Hepatocyte (in vitro differentiated cells): Measurements from ENCODE around the gene TEX29. TPM values are rescaled to one million over a fixed set of nuclear protein-coding genes. Genes with fewer than 3 reads are reported as not detected.
A peak's percentile ranks its signal among the peaks of the same experiment; 100 is the strongest.

Source experiments
- DNase-seq: peaks from one replicate; pipeline ENCODE4 v3.0.0-alpha.2; 2016; ENCODE audit warnings: low spot score
- H2AFZ ChIP-seq: fragments of 200-600 bp; sonication (generic); 2 replicates; pipeline ENCODE4 v1.6.0; 2016; ENCODE audit warnings: antibody characterized with exemption, mild to moderate bottlenecking
- H3K27ac ChIP-seq: fragments of 200-600 bp; sonication (generic); 2 replicates; pipeline ENCODE4 v1.5.1; 2016; ENCODE audit warnings: mild to moderate bottlenecking
- H3K27me3 ChIP-seq: fragments of 200-600 bp; sonication (generic); 2 replicates; pipeline ENCODE4 v1.6.1; 2016
- H3K36me3 ChIP-seq: fragments of 200-600 bp; sonication (generic); replicated peaks from 2 replicates; pipeline ENCODE4 v1.5.1; 2016; ENCODE audit warnings: low read depth; ENCODE audit not compliant: insufficient read depth
- H3K4me1 ChIP-seq: fragments of 200-600 bp; sonication (generic); 2 replicates; pipeline ENCODE4 v1.5.1; 2016; ENCODE audit warnings: mild to moderate bottlenecking, moderate library complexity; ENCODE audit not compliant: insufficient read depth
- H3K4me2 ChIP-seq: fragments of 200-600 bp; sonication (generic); 2 replicates; pipeline ENCODE4 v1.6.0; 2016
- H3K4me3 ChIP-seq: fragments of 200-600 bp; sonication (generic); 2 replicates; pipeline ENCODE4 v1.5.1; 2016; ENCODE audit warnings: mild to moderate bottlenecking
- H3K79me2 ChIP-seq: fragments of 200-600 bp; sonication (generic); 2 replicates; pipeline ENCODE4 v1.6.0; 2017; ENCODE audit warnings: mild to moderate bottlenecking
- H3K9me2 ChIP-seq: fragments of 200-600 bp; sonication (generic); replicated peaks from 2 replicates; pipeline ENCODE4 v1.6.0; 2017; ENCODE audit warnings: mild to moderate bottlenecking; ENCODE audit not compliant: insufficient read depth
- H3K9me3 ChIP-seq: fragments of 200-600 bp; sonication (generic); 2 replicates; pipeline ENCODE4 v1.5.1; 2016; ENCODE audit warnings: low read depth, mild to moderate bottlenecking
- H4K20me1 ChIP-seq: fragments of 200-600 bp; sonication (generic); 2 replicates; pipeline ENCODE4 v1.6.0; 2016; ENCODE audit warnings: mild to moderate bottlenecking; ENCODE audit not compliant: insufficient read depth, poor library complexity, severe bottlenecking
- EZH2 ChIP-seq: fragments of 200-600 bp; sonication (generic); IDR thresholded peaks from 2 replicates; pipeline ENCODE4 v1.6.1; 2016; ENCODE audit warnings: antibody characterized with exemption, mild to moderate bottlenecking, borderline replicate concordance
- EZH2phosphoT487 ChIP-seq: fragments of 200-600 bp; sonication (generic); IDR thresholded peaks from one replicate; pipeline ENCODE4 v1.6.1; 2018; ENCODE audit warnings: antibody characterized with exemption, mild to moderate bottlenecking, low read depth, moderate library complexity; ENCODE audit not compliant: unreplicated experiment, severe bottlenecking
- WGBS: methylation state at CpG from one replicate; pipeline ENCODE4 v1.1.6; 2016; ENCODE audit warnings: low lambda C conversion rate; ENCODE audit errors: missing lambda C conversion rate; 5-methylcytosine and 5-hydroxymethylcytosine counted together
- polyA plus RNA-seq: library from polyadenylated mRNA; unstranded; fragments of >200 nt; fragmentation: Nextera tagmentation; extraction: Ambion mirVana; gene quantifications from 2 replicates; pipeline ENCODE4 v1.2.1, GENCODE V29; 2016
- total RNA-seq: library from RNA; depleted of rRNA; stranded (reverse); fragments of >200 nt; gene quantifications from 2 replicates; pipeline ENCODE4 v1.2.3, GENCODE V29; 2014
- TF ChIP-seq, protein P1 (sequence below): fragments of 200-600 bp; sonication (generic); IDR thresholded peaks from 2 replicates; pipeline ENCODE4 v1.5.1; 2016; ENCODE audit warnings: antibody characterized with exemption, mild to moderate bottlenecking; ENCODE audit not compliant: poor library complexity

TEX29 gene
- total and polyA plus RNA-seq, 2 experiments from 2014 or later: 0.83 to 1.8 TPM

DNA sequence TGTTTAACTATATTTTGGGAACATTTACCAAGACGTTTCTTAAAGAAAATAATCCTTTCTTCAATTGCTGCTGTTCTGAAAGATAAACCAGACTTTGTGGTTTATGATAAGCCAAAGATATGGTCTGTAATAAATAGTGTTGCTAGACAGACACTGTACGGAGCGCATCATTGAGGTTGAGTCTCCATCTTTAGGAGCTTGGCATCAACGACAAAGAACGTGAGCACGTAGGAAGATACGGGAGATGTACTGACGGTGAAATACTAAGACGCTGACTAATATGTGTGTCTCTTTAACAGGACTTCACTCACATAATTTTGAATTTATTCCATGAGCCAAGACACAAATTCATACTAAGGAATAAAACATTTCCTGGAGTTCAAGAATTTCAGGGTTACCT is 16.2 kb downstream of the TEX29 start:
- Histone ChIP-seq H3K9me2 (no peaks in the 10 kb centered on the region), H2AFZ (no peak overlapping the region), H3K27ac (peak overlapping the region; percentile 75), H3K4me3 (no peak overlapping the region), H3K79me2 (no peaks in the 10 kb centered on the region), H4K20me1 (no peaks in the 10 kb centered on the region), H3K9me3 (no peaks in the 10 kb centered on the region), H3K36me3 (no peaks in the 10 kb centered on the region), H3K4me1 (peaks cover 3% of the 10 kb centered on the region), H3K4me2 (peak overlapping the region; percentile 29), H3K27me3 (no peaks in the 10 kb centered on the region)
- TF ChIP-seq, protein P1, sequence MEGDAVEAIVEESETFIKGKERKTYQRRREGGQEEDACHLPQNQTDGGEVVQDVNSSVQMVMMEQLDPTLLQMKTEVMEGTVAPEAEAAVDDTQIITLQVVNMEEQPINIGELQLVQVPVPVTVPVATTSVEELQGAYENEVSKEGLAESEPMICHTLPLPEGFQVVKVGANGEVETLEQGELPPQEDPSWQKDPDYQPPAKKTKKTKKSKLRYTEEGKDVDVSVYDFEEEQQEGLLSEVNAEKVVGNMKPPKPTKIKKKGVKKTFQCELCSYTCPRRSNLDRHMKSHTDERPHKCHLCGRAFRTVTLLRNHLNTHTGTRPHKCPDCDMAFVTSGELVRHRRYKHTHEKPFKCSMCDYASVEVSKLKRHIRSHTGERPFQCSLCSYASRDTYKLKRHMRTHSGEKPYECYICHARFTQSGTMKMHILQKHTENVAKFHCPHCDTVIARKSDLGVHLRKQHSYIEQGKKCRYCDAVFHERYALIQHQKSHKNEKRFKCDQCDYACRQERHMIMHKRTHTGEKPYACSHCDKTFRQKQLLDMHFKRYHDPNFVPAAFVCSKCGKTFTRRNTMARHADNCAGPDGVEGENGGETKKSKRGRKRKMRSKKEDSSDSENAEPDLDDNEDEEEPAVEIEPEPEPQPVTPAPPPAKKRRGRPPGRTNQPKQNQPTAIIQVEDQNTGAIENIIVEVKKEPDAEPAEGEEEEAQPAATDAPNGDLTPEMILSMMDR: no peak
- no peak for TF ChIP-seq EZH2
- no peak for TF ChIP-seq EZH2phosphoT487
- 76% methylated on average over 9 of the region's 9 CpGs for WGBS
- peak; percentile 40 for DNase-seq

DNA sequence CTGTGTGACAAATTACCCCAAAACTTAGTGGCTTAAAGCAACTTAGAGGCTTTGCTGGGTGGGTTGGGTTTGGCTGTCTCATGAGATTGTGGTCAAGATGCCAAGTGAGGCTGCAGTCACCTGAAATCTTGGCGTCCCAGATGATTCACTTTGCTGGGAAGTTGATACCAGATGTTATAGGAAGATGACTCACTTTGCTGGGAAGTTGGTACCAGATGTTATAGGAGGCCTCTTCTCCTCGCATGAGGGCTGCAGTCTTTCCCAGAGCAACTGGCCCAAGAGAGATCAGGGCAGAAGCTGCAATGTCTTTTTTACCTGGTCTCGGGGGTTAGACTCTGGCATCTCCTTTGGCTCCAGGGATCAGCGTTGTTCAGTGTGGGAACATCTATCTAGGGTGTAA is 16.8 kb downstream of the TEX29 start:
- Histone ChIP-seq H3K9me3 (no peaks in the 10 kb centered on the region), H3K27ac (peak overlapping the region; percentile 75), H4K20me1 (no peaks in the 10 kb centered on the region), H3K27me3 (no peaks in the 10 kb centered on the region), H3K9me2 (no peaks in the 10 kb centered on the region), H3K79me2 (no peaks in the 10 kb centered on the region), H3K4me3 (no peak overlapping the region), H3K4me2 (peak overlapping the region; percentile 29), H2AFZ (no peak overlapping the region), H3K36me3 (no peaks in the 10 kb centered on the region), H3K4me1 (peaks cover 3% of the 10 kb centered on the region)
- 63% methylated on average over 4 of the region's 4 CpGs for WGBS
- DNase-seq: peak; percentile 63
- TF ChIP-seq, protein P1: no peak
- TF ChIP-seq EZH2 (no peak), EZH2phosphoT487 (no peak)

DNA sequence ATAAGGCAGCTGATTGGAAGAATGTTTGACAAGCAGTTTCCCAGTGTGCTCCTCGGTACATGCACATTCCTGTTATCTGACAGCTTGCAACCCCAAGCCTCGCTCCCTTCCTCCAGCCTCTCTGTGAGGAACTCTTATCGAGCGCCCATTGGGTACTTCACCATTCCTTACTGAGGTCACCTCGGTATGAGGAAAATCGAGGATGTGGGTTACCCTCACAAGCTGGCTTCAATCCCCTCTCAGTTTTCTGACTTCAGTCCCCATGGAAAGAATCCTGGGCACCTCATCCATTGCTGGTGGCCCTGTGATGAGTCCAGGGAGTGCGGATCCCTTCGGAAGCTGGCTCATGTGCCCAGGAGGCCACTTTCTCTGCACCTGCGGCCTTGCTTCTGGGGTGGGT is 17.3 kb downstream of the TEX29 start:
- TF ChIP-seq, protein P1: no peak
- TF ChIP-seq EZH2phosphoT487: no peak
- no peak for TF ChIP-seq EZH2
- Histone ChIP-seq H4K20me1 (no peaks in the 10 kb centered on the region), H3K27me3 (no peaks in the 10 kb centered on the region), H3K9me2 (no peaks in the 10 kb centered on the region), H3K9me3 (no peaks in the 10 kb centered on the region), H3K4me2 (no peak overlapping the region), H3K79me2 (no peaks in the 10 kb centered on the region), H3K4me1 (peaks cover 3% of the 10 kb centered on the region), H3K27ac (peak overlapping the region; percentile 68), H2AFZ (no peak overlapping the region), H3K4me3 (no peak overlapping the region), H3K36me3 (no peaks in the 10 kb centered on the region)
- 87% methylated on average over 9 of the region's 9 CpGs for WGBS
- no peak for DNase-seq

DNA sequence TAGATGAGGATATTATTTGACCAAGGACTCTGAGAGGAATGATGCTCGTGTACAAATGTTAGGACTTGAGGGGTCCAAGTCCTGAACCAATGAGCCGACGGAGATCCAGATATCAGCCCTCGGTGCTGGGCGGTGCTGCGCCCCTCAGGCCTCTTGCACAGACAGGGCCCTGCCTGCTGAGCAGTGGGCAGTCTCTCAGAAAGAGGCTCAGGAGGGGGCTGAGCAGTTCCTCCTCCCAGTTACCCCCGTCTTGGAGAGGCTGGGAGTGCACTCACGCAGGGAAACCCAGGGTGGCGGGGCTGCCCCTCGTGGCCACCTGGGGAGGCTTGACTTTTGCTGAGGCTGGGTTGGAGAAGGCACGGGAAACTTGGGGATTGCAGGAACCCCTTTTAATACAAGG is 18.4 kb downstream of the TEX29 start:
- no peak for TF ChIP-seq EZH2
- Histone ChIP-seq H3K79me2 (no peaks in the 10 kb centered on the region), H3K36me3 (no peaks in the 10 kb centered on the region), H4K20me1 (no peaks in the 10 kb centered on the region), H3K9me2 (no peaks in the 10 kb centered on the region), H3K4me1 (peaks cover 3% of the 10 kb centered on the region), H3K27ac (no peak overlapping the region), H3K27me3 (no peaks in the 10 kb centered on the region), H3K9me3 (no peaks in the 10 kb centered on the region), H3K4me3 (no peak overlapping the region), H2AFZ (no peak overlapping the region), H3K4me2 (no peak overlapping the region)
- no peak for DNase-seq
- 87% methylated on average over 11 of the region's 11 CpGs for WGBS
